Esophagus muscularis mucosa (tissue), 4 donors: ENCODE data around the gene TENM4. TPM values are rescaled to one million over a fixed set of nuclear protein-coding genes. Genes with fewer than 3 reads are reported as not detected.

Source experiments
- DNase-seq: peaks from one replicate; pipeline ENCODE4 v3.0.0-alpha.2; 2017; ENCODE audit errors: extremely low spot score
- H3K27ac ChIP-seq, 4 donors: fragments of 200-600 bp; sonication (generic); replicated peaks in 1 of 4; 1 replicate in 3 of 4; 2 replicates in 1 of 4; pipeline ENCODE4 v1.5.1; 2016 to 2019; ENCODE audit warnings: mild to moderate bottlenecking in 1 of 4
- H3K27me3 ChIP-seq, 4 donors: fragments of 200-600 bp; sonication (generic); one replicate each; pipeline versions ENCODE4 v1.5.1 to v1.6.0; 2016 to 2019
- H3K36me3 ChIP-seq, 4 donors: fragments of 200-600 bp; sonication (generic); one replicate each; pipeline ENCODE4 v1.5.1; 2016 to 2019
- H3K4me1 ChIP-seq, 4 donors: fragments of 200-600 bp; sonication (generic); one replicate each; pipeline ENCODE4 v1.5.1; 2016 to 2019
- H3K4me3 ChIP-seq, 4 donors: fragments of 200-600 bp; sonication (generic); 1 replicate in 2 of 4; 2 replicates in 2 of 4; pipeline ENCODE4 v1.5.1; 2016 to 2019; ENCODE audit warnings: mild to moderate bottlenecking in 4 of 4, moderate library complexity in 1 of 4
- H3K9me3 ChIP-seq, 4 donors: fragments of 200-600 bp; sonication (generic); 1 replicate in 3 of 4; 2 replicates in 1 of 4; pipeline ENCODE4 v1.5.1; 2016 to 2019
- CTCF ChIP-seq, 3 experiments: fragments of 200-600 bp in 2 of 3; fragments of 450-650 bp in 1 of 3; sonication (generic) in 2 of 3; IDR thresholded peaks; one replicate each; pipeline ENCODE4 v1.5.1; 2017 to 2019; ENCODE audit warnings: antibody characterized with exemption in 3 of 3, mild to moderate bottlenecking in 2 of 3, moderate library complexity in 1 of 3
- EP300 ChIP-seq: sonication (generic); formaldehyde crosslinking; IDR thresholded peaks from one replicate; pipeline ENCODE4 v1.6.1; 2017; ENCODE audit warnings: antibody characterized with exemption
- POLR2A ChIP-seq: fragments of 450-650 bp; IDR thresholded peaks from one replicate; pipeline ENCODE4 v1.6.1; 2017; ENCODE audit warnings: antibody characterized with exemption, moderate library complexity, mild to moderate bottlenecking, low read depth
- POLR2AphosphoS5 ChIP-seq, 2 donors: sonication (generic); formaldehyde crosslinking; IDR thresholded peaks; one replicate each; pipeline ENCODE4 v1.6.1; 2017; ENCODE audit warnings: antibody characterized with exemption in 2 of 2
- WGBS: methylation state at CpG from one replicate; pipeline ENCODE4 v1.1.5; 2018; 5-methylcytosine and 5-hydroxymethylcytosine counted together
- intact Hi-C: fragments of 100-400 bp; cut with DNase I; formaldehyde crosslinking; loops from one replicate; pipeline ENCODE4 v1.15.1; 2023
- total RNA-seq, 4 donors: library from RNA; depleted of rRNA; stranded (reverse); fragments of >200 nt; gene quantifications; one replicate each; pipeline versions ENCODE4 v1.1.0 to v1.2.1, GENCODE V29; 2016

TENM4 gene
- total RNA-seq, 4 donors from 2014 or later, result 4.1 to 9.6 (median 8.0) TPM

- DNase-seq, result no peak
- H3K27ac ChIP-seq, result no peak overlapping the region
- H3K27me3 ChIP-seq, result no peaks in the 10 kb centered on the region
- no peak for TF ChIP-seq CTCF (IDR thresholded peaks at IDR 0.05)
- TF ChIP-seq POLR2AphosphoS5 (IDR thresholded peaks at IDR 0.05), result no peak
- TF ChIP-seq EP300, result no peak
- TF ChIP-seq POLR2A, result no peak
- intact Hi-C loops, result no loop called here
- peaks cover 0 to 6% (median 0%) of the 10 kb centered on the region in 4 donors for H3K4me1 ChIP-seq
- 72% methylated on average over 8 of the region's 8 CpGs for WGBS
- no peaks in the 10 kb centered on the region for H3K36me3 ChIP-seq
- H3K4me3 ChIP-seq, result no peak overlapping the region
- H3K9me3 ChIP-seq, result no peaks in the 10 kb centered on the region
Observed at GRCh38 chr11:79055856-79056631, 384.8 kb downstream of the TENM4 start.

- Histone ChIP-seq H3K9me3 (no peaks in the 10 kb centered on the region), H3K27me3 (no peaks in the 10 kb centered on the region), H3K36me3 (no peaks in the 10 kb centered on the region), H3K27ac (no peak overlapping the region), H3K4me3 (no peak overlapping the region), H3K4me1 (peaks cover 0 to 6% (median 0%) of the 10 kb centered on the region in 4 donors)
- WGBS, result 96% methylated on average over 3 of the region's 3 CpGs
- TF ChIP-seq EP300, result no peak
- no peak for TF ChIP-seq POLR2A
- DNase-seq, result no peak
- intact Hi-C loops, result no loop called here
Observed at GRCh38 chr11:79054636-79055035, 386.2 kb downstream of the TENM4 start.

GRCh38 chr11:79052544-79052943, 388.3 kb downstream of the TENM4 start:
- no peak overlapping the region for H3K27ac ChIP-seq
- WGBS, result 64% methylated on average over 3 of the region's 3 CpGs
- DNase-seq, result no peak

GRCh38 chr11:79050786-79051185, 390.0 kb downstream of the TENM4 start:
- Histone ChIP-seq H3K36me3 (no peaks in the 10 kb centered on the region), H3K4me3 (no peak overlapping the region), H3K27me3 (no peaks in the 10 kb centered on the region), H3K4me1 (no peaks in the 10 kb centered on the region), H3K9me3 (no peaks in the 10 kb centered on the region), H3K27ac (no peak overlapping the region)
- DNase-seq, result no peak
- intact Hi-C loops, result no loop called here
- TF ChIP-seq POLR2A (no peak), EP300 (no peak), CTCF (IDR thresholded peaks at IDR 0.05) (no peak), POLR2AphosphoS5 (IDR thresholded peaks at IDR 0.05) (no peak)
- WGBS, result 24% methylated on average over 3 of the region's 3 CpGs

More at GRCh38 chr11:79052544-79052943, 388.3 kb downstream of the TENM4 start:
- no peaks in the 10 kb centered on the region for H3K9me3 ChIP-seq
- TF ChIP-seq CTCF (IDR thresholded peaks at IDR 0.05) (no peak), POLR2AphosphoS5 (IDR thresholded peaks at IDR 0.05) (no peak), EP300 (no peak), POLR2A (no peak)
- no peaks in the 10 kb centered on the region for H3K27me3 ChIP-seq
- intact Hi-C loops, result no loop called here
- no peak overlapping the region for H3K4me3 ChIP-seq
- peaks cover 0 to 6% (median 0%) of the 10 kb centered on the region in 4 donors for H3K4me1 ChIP-seq
- no peaks in the 10 kb centered on the region for H3K36me3 ChIP-seq

GRCh38 chr11:79049741-79050179, 391.1 kb downstream of the TENM4 start:
- no peaks in the 10 kb centered on the region for H3K9me3 ChIP-seq
- no peaks in the 10 kb centered on the region for H3K27me3 ChIP-seq
- H3K27ac ChIP-seq, result no peak overlapping the region
- no peak overlapping the region for H3K4me3 ChIP-seq
- H3K36me3 ChIP-seq, result no peaks in the 10 kb centered on the region
- TF ChIP-seq POLR2AphosphoS5 (IDR thresholded peaks at IDR 0.05), result no peak
- TF ChIP-seq CTCF (IDR thresholded peaks at IDR 0.05), result no peak
- no peak for TF ChIP-seq EP300
- TF ChIP-seq POLR2A, result no peak
- H3K4me1 ChIP-seq, result no peaks in the 10 kb centered on the region
- WGBS, result 100% methylated on average over 4 of the region's 4 CpGs
- no peak for DNase-seq
- intact Hi-C loops, result no loop called here
